Measurements from ENCODE around the gene VAC14. TPM values are rescaled to one million over a fixed set of nuclear protein-coding genes. Genes with fewer than 3 reads are reported as not detected.
A peak's percentile ranks its signal among the peaks of the same experiment; 100 is the strongest.

VAC14 gene
- total RNA-seq, 4 donors from 2014 or later: 20.1 to 47.8 (median 39.0) TPM

GRCh38 chr16:70656712-70657263 lies 144.2 kb downstream of the VAC14 start:
- WGBS, 2 donors: 85 to 88% methylated on average over 21 to 22 of the region's 22 CpGs
- DNase-seq (ENCODE audit: low spot score in 2 of 2): no peak

GRCh38 chr16:70656065-70656711 lies 144.8 kb downstream of the VAC14 start:
- H3K4me3 ChIP-seq (ENCODE audit: low read depth, poor library complexity, severe bottlenecking): no peak overlapping the region
- no peak for TF ChIP-seq CTCF (IDR thresholded peaks at IDR 0.05)
- no peak for TF ChIP-seq POLR2A (IDR thresholded peaks at IDR 0.05)
- 88 to 93% methylated on average over 8 of the region's 8 CpGs for WGBS, 2 donors
- DNase-seq (ENCODE audit: low spot score in 2 of 2): no peak
- intact Hi-C loops (cut with DNase I; ENCODE audit: low total_unique reads): no loop called here

More at GRCh38 chr16:70656712-70657263, 144.2 kb downstream of the VAC14 start:
- no peak overlapping the region for H3K4me3 ChIP-seq (ENCODE audit: low read depth, poor library complexity, severe bottlenecking)
- intact Hi-C loops (cut with DNase I; ENCODE audit: low total_unique reads): no loop called here
- TF ChIP-seq CTCF (IDR thresholded peaks at IDR 0.05): no peak

- 30 to 33% methylated on average over 34 to 35 of the region's 35 CpGs for WGBS, 2 donors
- intact Hi-C loops (cut with DNase I; ENCODE audit: low total_unique reads): loop anchor here (5.0 kb wide), 1 partner anchor 117 kb away; no protein-coding TSS in a partner anchor
- peak in 2 of 3 donors; percentile 87 to 88 for TF ChIP-seq CTCF (IDR thresholded peaks at IDR 0.05)
- no peak for TF ChIP-seq POLR2A (IDR thresholded peaks at IDR 0.05)
- no peak overlapping the region for H3K4me3 ChIP-seq (ENCODE audit: low read depth, poor library complexity, severe bottlenecking)
- peak; percentile 88 to 97 for DNase-seq (ENCODE audit: low spot score in 2 of 2)
These were observed 146.9 kb downstream of the VAC14 start for GRCh38 chr16:70653809-70654771.

- intact Hi-C loops (cut with DNase I; ENCODE audit: low total_unique reads): loop anchor here (5.0 kb wide), 1 partner anchor 116 kb away; no protein-coding TSS in a partner anchor
- TF ChIP-seq CTCF (IDR thresholded peaks at IDR 0.05): no peak
- no peak for TF ChIP-seq POLR2A (IDR thresholded peaks at IDR 0.05)
These were observed 147.6 kb downstream of the VAC14 start for GRCh38 chr16:70653406-70653805.

GRCh38 chr16:70652322-70652721 lies 148.6 kb downstream of the VAC14 start:
- intact Hi-C loops (cut with DNase I; ENCODE audit: low total_unique reads): loop anchor here (5.0 kb wide), 1 partner anchor 115 kb away; no protein-coding TSS in a partner anchor
- H3K4me3 ChIP-seq (ENCODE audit: low read depth, poor library complexity, severe bottlenecking): no peak overlapping the region
- TF ChIP-seq POLR2A (IDR thresholded peaks at IDR 0.05) (no peak), CTCF (IDR thresholded peaks at IDR 0.05) (no peak)
- DNase-seq (ENCODE audit: low spot score in 2 of 2): no peak
- 84 to 89% methylated on average over 2 of the region's 2 CpGs for WGBS, 2 donors

More at GRCh38 chr16:70653406-70653805, 147.6 kb downstream of the VAC14 start:
- H3K4me3 ChIP-seq (ENCODE audit: low read depth, poor library complexity, severe bottlenecking): no peak overlapping the region
- DNase-seq (ENCODE audit: low spot score in 2 of 2): no peak
- WGBS, 2 donors: 87 to 94% methylated on average over 4 of the region's 4 CpGs

Data from lower leg skin (tissue), 4 donors.